WTC11 (cell line): ENCODE results near the gene MSX1. TPM values are rescaled to one million over a fixed set of nuclear protein-coding genes. Genes with fewer than 3 reads are reported as not detected.

Source experiments
- ATAC-seq: fragments of 200-7000 bp; cut with Tn5 transposase; 2 replicates; pipeline ENCODE4 v1.10.0; 2021; ENCODE audit warnings: mild to moderate bottlenecking, moderate library complexity
- CTCF ChIA-PET: fragments of 300-600 bp; sonication (Branson Sonifier 250); formaldehyde crosslinking; loops from one replicate; lab custom pipeline; 2021; ENCODE audit warnings: antibody characterized with exemption; lab: Charles Lee
- POLR2A ChIA-PET: fragments of 350-600 bp; sonication (Branson Sonifier 250); formaldehyde crosslinking; loops from one replicate; lab custom pipeline; 2021; ENCODE audit warnings: antibody characterized with exemption; lab: Charles Lee
- DNase-seq: peaks from one replicate; pipeline ENCODE4 v3.0.0; 2021; ENCODE audit warnings: low spot score
- H3K27ac Mint-ChIP-seq: 2 replicates; pipeline ENCODE4 v1.8.0; 2021; ENCODE audit warnings: mixed read lengths
- H3K27me3 Mint-ChIP-seq: 2 replicates; pipeline ENCODE4 v1.8.0; 2021; ENCODE audit warnings: low read depth, mild to moderate bottlenecking, moderate library complexity, mixed read lengths
- H3K36me3 Mint-ChIP-seq: 2 replicates; pipeline ENCODE4 v1.8.0; 2021; ENCODE audit warnings: mixed read lengths
- H3K4me1 Mint-ChIP-seq: 2 replicates; pipeline ENCODE4 v1.8.0; 2022; ENCODE audit warnings: mixed read lengths
- H3K4me3 Mint-ChIP-seq: 2 replicates; pipeline ENCODE4 v1.8.0; 2021; ENCODE audit warnings: mild to moderate bottlenecking, moderate library complexity, mixed read lengths
- H3K9me3 Mint-ChIP-seq: 2 replicates; pipeline ENCODE4 v1.8.0; 2021; ENCODE audit warnings: mixed read lengths
- ATF6 ChIP-seq: sonication (generic); formaldehyde crosslinking; IDR thresholded peaks from 2 replicates; pipeline ENCODE4 v1.8.1; 2023; ENCODE audit warnings: mild to moderate bottlenecking, missing genetic modification reagents
- CREB1 ChIP-seq: sonication (generic); formaldehyde crosslinking; IDR thresholded peaks from 2 replicates; pipeline ENCODE4 v1.8.0; 2023; ENCODE audit warnings: mild to moderate bottlenecking, missing genetic modification reagents
- E2F1 ChIP-seq: sonication (generic); formaldehyde crosslinking; IDR thresholded peaks from 2 replicates; pipeline ENCODE4 v1.8.0; 2022; ENCODE audit warnings: mild to moderate bottlenecking, missing genetic modification reagents
- NFE2L1 ChIP-seq: sonication (generic); formaldehyde crosslinking; IDR thresholded peaks from 2 replicates; pipeline ENCODE4 v1.8.1; 2023; ENCODE audit warnings: missing genetic modification reagents
- NFYB ChIP-seq: sonication (generic); formaldehyde crosslinking; conservative IDR thresholded peaks from 2 replicates; pipeline ENCODE4 v1.8.0; 2022; ENCODE audit warnings: low read depth, missing genetic modification reagents
- PRDM15 ChIP-seq: sonication (generic); formaldehyde crosslinking; IDR thresholded peaks from 2 replicates; pipeline ENCODE4 v1.8.0; 2022; ENCODE audit warnings: missing genetic modification reagents
- SMAD4 ChIP-seq: sonication (generic); formaldehyde crosslinking; IDR thresholded peaks from 2 replicates; pipeline ENCODE4 v1.8.0; 2022; ENCODE audit warnings: mild to moderate bottlenecking, missing genetic modification reagents
- TEAD1 ChIP-seq: sonication (generic); formaldehyde crosslinking; IDR thresholded peaks from 2 replicates; pipeline ENCODE4 v1.8.0; 2022; ENCODE audit warnings: mild to moderate bottlenecking, missing genetic modification reagents
- ZBTB43 ChIP-seq: sonication (generic); formaldehyde crosslinking; IDR thresholded peaks from 2 replicates; pipeline ENCODE4 v1.8.1; 2023; ENCODE audit warnings: mild to moderate bottlenecking, missing genetic modification reagents
- ZNF219 ChIP-seq: sonication (generic); formaldehyde crosslinking; IDR thresholded peaks from 2 replicates; pipeline ENCODE4 v1.8.0; 2023; ENCODE audit warnings: missing genetic modification reagents, mild to moderate bottlenecking, borderline replicate concordance
- ZNF263 ChIP-seq: sonication (generic); formaldehyde crosslinking; IDR thresholded peaks from 2 replicates; pipeline ENCODE4 v1.8.1; 2022; ENCODE audit warnings: low read depth, mild to moderate bottlenecking, moderate library complexity, missing genetic modification reagents
- total RNA-seq: library from RNA; stranded (reverse); gene quantifications from 3 replicates; pipeline ENCODE4 v1.2.3, GENCODE V29; 2021

The MSX1 gene
- total RNA-seq, 1 experiment from 2014 or later, result 0.28 TPM

GRCh38 chr4:4869731-4870571 is 10.5 kb downstream of the MSX1 start:
- H3K4me3 Mint-ChIP-seq, result peak overlapping the region; percentile 36
- H3K36me3 Mint-ChIP-seq, result peaks cover 5% of the 10 kb centered on the region

GRCh38 chr4:4870576-4871241 is 11.2 kb downstream of the MSX1 start:
- Mint-ChIP-seq H3K27ac (no peak overlapping the region), H3K4me1 (peaks cover 46% of the 10 kb centered on the region)
- ATAC-seq, result no peak
- POLR2A ChIA-PET, result interaction anchor here (0.5 kb wide), 2 partner anchors 196 to 363 kb away, joined by 3 to 6 read pairs; no protein-coding TSS in a partner anchor
- TF ChIP-seq SMAD4 (CRISPR knock-in tag) (no peak), ZNF219 (CRISPR knock-in tag) (no peak), ZNF263 (no peak), CREB1 (CRISPR knock-in tag) (no peak)
- TF ChIP-seq, all 79 proteins: peak for 0
- no peaks in the 10 kb centered on the region for H3K9me3 Mint-ChIP-seq
- peaks cover 5% of the 10 kb centered on the region for H3K36me3 Mint-ChIP-seq
- CTCF ChIA-PET, result interaction anchor here (0.8 to 1.1 kb wide), 3 partner anchors 9 to 294 kb away, joined by 3 to 6 read pairs (median 3); partner anchors contain the start of gene MSX1
- H3K27me3 Mint-ChIP-seq, result no peaks in the 10 kb centered on the region; the same call in 1 of the 2 replicates
- DNase-seq, result no peak
- peak overlapping the region; percentile 55 for H3K4me3 Mint-ChIP-seq

More at GRCh38 chr4:4869731-4870571, 10.5 kb downstream of the MSX1 start:
- DNase-seq (peak; percentile 69), ATAC-seq (peak; percentile 32)
- H3K27me3 Mint-ChIP-seq, result no peaks in the 10 kb centered on the region; the same call in 1 of the 2 replicates
- H3K27ac Mint-ChIP-seq, result no peak overlapping the region
- H3K4me1 Mint-ChIP-seq, result peaks cover 50% of the 10 kb centered on the region
- CTCF ChIA-PET, result interaction anchor here (1.1 kb wide), 1 partner anchor 9 kb away, joined by 6 read pairs; the partner anchor contains the start of gene MSX1
- H3K9me3 Mint-ChIP-seq, result no peaks in the 10 kb centered on the region
- POLR2A ChIA-PET, result interaction anchor here (0.5 kb wide), 1 partner anchor 196 kb away, joined by 3 read pairs; no protein-coding TSS in a partner anchor
- TF ChIP-seq NFE2L1 (CRISPR knock-in tag) (no peak), E2F1 (no peak)

GRCh38 chr4:4871242-4871572 is 11.7 kb downstream of the MSX1 start:
- Mint-ChIP-seq H3K9me3 (no peaks in the 10 kb centered on the region), H3K36me3 (peaks cover 2% of the 10 kb centered on the region), H3K4me1 (peaks cover 42% of the 10 kb centered on the region), H3K4me3 (peak overlapping the region; percentile 55), H3K27ac (no peak overlapping the region), H3K27me3 (no peaks in the 10 kb centered on the region; the same call in 1 of the 2 replicates)
- TF ChIP-seq ZNF219 (CRISPR knock-in tag) (no peak), TEAD1 (CRISPR knock-in tag) (no peak), ATF6 (CRISPR knock-in tag) (peak; percentile 25; the same call in 1 of the 2 replicates)
- CTCF ChIA-PET, result interaction anchor here (0.8 to 1.5 kb wide), 3 partner anchors 8 to 295 kb away, joined by 3 read pairs; no protein-coding TSS in a partner anchor
- no peak for DNase-seq
- peak; percentile 2; the same call in 1 of the 2 replicates for ATAC-seq
- POLR2A ChIA-PET, result interaction anchor here (0.5 kb wide), 1 partner anchor 364 kb away, joined by 6 read pairs; no protein-coding TSS in a partner anchor

DNA sequence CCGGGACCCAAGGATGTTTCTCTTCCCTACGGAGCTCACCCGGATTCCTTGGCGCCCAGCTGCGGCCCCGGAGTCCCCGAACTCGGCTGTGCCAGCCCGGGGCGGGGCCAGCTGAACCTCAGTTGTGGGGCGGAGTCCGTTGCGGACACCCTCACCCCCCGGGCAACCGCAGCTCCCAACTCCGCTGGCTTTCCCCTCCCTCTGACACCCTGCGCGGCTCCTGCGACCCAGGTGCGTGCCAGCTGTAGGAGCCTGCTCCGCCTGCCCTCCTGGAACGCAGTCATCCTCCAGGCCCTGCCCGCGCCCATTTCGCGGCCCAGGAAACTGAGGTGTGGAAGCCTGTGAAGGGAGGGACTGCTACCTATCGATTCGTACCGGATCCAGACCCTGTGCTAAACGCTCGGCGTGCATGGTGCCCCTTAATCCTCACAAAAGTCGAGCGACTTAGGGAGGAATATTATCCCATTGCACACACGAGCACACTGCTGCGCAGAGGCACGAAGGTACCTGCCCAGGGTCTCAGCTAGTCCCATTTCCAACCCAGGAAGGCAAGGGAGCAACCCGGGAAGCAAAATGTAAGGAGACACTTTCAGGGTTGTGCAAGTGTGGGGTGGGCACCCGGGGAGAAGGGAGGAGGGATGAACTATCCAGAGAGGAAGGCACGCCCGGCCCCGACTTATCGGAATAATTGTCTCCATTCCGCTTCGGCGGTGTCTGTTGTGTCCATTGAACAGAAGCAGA is 12.3 kb downstream of the MSX1 start:
- H3K27me3 Mint-ChIP-seq, result no peaks in the 10 kb centered on the region; the same call in 1 of the 2 replicates
- POLR2A ChIA-PET, result no interaction called here
- TF ChIP-seq NFYB (CRISPR knock-in tag) (no peak), ZBTB43 (CRISPR knock-in tag) (no peak), ATF6 (CRISPR knock-in tag) (peak; percentile 3; the same call in 1 of the 2 replicates), PRDM15 (CRISPR knock-in tag) (no peak)
- TF ChIP-seq, all 79 proteins: peak for 1
- Mint-ChIP-seq H3K4me1 (peaks cover 37% of the 10 kb centered on the region), H3K27ac (no peak overlapping the region), H3K36me3 (no peaks in the 10 kb centered on the region; the same call in 1 of the 2 replicates), H3K4me3 (peak overlapping the region; percentile 55), H3K9me3 (no peaks in the 10 kb centered on the region)
- CTCF ChIA-PET, result interaction anchor here (0.9 to 1.5 kb wide), 6 partner anchors 8 to 487 kb away, joined by 3 to 10 read pairs (median 4); no protein-coding TSS in a partner anchor
- no peak for DNase-seq
- ATAC-seq, result no peak
